Activated T-cell treated with anti-CD3 and anti-CD28 coated beads for 48 hours (primary cell): ENCODE measurements around the gene IQUB.
"Not testable (repeated sequence)": the region's sequence is repeated elsewhere in the genome, so short reads cannot be mapped to it uniquely, and the experiment has no call there.

Experiments used
- DNase-seq: peaks from one replicate; pipeline ENCODE4 v3.0.0-alpha.2; 2020; ENCODE audit warnings: low read depth

Gene IQUB

DNA sequence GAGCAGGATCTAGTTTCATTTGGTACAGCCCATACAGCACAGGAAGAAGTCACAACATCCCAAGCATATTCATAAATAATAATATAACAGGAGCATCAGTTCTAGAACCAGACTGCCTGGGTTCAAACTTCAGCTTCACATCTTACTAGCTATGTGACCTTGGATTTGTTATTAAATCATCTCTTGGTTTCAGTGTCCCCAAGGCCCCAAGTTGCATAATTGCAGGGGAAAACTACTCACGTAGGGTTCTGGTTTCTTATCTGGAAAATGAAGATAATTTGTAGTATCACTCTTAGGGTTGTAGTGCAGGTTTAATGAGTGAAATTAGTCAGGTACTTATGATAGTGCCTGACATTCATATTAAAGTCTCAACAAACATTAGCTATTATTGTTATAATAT is 5.5 kb upstream of the IQUB start:
- no peak for DNase-seq

- DNase-seq, result no peak
Measured at GRCh38 chr7:123538897-123539296, 4.5 kb upstream of the IQUB start.

GRCh38 chr7:123538189-123538714 is 3.9 kb upstream of the IQUB start:
- DNase-seq, result no peak

GRCh38 chr7:123537026-123537642 is 2.7 kb upstream of the IQUB start:
- no peak for DNase-seq

GRCh38 chr7:123535517-123535916 is 1.1 kb upstream of the IQUB start:
- DNase-seq, result no peak

- no peak for DNase-seq
Measured at GRCh38 chr7:123533929-123534382, 439 bp downstream of the IQUB start.

GRCh38 chr7:123533553-123533917 is 860 bp downstream of the IQUB start:
- no peak for DNase-seq

DNA sequence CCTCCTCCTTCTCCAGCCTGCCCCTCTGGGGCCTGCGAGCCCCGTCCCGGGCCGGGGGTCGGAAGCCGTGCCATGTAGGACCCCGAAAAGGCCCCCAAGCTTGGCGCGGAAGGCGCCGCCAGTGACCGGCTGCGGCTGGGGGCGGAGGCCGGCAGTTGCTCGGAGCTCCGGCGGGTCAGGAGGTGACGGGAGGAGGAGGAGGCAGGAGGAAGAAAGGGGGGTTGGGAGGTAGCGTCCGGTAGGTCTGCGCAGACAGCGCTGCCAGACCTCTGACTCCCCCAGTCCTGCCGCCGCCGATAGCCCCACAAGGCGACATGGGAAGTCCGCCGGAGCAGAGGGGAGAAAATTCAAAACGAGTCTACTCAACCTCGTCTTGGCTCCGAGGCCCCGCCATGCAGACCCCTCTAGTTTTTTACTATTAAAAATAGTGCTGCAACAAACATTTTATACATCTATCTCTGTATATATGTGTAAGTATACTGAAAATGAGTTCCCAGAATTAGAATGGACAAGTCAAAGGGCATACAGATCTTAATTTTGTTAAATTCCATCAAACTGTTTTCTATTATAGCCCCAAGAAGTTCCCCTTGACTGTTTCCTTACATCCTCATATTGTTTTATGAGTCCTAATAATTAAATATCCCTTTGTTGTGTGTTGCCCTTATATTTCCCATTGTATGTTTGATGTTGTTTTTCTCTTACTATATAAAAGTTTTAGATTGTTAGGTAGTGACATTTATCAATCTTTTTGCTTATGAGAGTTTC is 1.4 kb downstream of the IQUB start:
- DNase-seq, result peak; percentile 18

- DNase-seq, result not testable (repeated sequence)
Measured at GRCh38 chr7:123532343-123532742, 2.1 kb downstream of the IQUB start.

- DNase-seq, result not testable (repeated sequence)
Measured at GRCh38 chr7:123530035-123530591, 4.3 kb downstream of the IQUB start.

DNA sequence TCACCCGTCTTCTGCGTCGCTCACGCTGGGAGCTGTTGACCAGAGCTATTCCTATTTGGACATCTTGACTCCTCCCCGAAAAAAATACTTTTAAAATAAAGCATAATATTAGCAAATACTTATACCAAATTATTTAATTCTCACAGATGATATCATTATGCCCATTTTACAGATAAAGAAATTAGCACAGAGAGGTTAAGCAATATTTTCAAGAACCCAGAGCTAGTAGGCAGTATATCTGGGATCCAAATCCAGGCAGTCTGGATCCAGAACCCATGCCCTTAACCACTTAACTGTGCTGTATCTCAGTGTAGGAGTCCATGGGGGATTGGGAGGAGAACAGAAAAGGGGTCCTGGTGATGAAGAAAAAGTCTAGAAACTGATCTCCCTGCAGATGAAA is 6.1 kb downstream of the IQUB start:
- DNase-seq, result no peak

GRCh38 chr7:123527712-123528225 is 6.6 kb downstream of the IQUB start:
- not testable (repeated sequence) for DNase-seq

DNA sequence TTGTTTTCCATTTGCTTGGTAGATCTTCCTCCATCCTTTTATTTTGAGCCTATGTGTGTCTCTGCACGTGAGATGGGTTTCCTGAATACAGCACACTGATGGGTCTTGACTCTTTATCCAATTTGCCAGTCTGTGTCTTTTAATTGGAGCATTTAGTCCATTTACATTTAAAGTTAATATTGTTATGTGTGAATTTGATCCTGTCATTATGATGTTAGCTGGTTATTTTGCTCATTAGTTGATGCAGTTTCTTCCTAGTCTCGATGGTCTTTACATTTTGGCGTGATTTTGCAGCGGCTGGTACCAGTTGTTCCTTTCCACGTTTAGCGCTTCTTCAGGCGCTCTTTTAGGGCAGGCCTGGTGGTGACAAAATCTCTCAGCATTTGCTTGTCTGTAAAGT is 7.9 kb downstream of the IQUB start:
- not testable (repeated sequence) for DNase-seq

DNA sequence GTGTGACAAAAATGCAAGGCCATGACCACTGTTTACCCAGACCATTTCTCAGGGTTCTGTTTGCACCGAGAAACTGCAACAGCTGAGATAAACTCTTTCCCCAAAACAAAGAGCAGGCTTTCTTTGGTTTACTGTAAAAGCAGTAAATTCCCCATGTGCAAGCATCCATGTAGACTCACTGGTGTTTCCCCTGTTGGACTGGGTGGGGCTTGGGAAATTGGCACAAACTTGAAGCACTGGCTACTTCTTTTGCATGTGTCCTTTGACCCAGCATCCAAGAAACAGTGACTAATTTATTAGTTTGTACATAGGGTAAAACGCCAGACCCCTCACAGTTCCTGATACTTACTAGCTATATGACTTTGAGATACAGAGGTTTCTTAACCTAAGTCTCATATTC is 12.3 kb downstream of the IQUB start:
- DNase-seq, result no peak

DNA sequence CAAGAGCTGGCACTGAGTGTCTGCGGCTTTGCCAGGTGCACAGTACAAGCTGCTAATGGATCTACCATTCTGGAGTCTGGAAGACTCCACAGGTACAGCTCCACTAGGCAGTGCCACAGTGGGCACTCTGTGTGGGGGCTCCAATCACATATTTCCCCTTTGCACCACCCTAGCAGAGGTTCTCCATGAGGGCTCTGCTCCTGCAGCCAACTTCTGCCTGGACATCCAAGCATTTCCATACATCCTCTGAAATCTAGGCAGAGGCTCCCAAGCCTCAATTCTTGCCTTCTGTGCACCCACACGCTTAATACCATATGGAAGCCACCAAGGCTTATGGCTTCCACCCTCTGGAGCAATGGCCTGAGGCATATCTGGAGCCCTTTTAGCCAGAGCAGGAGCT is 29.2 kb downstream of the IQUB start:
- DNase-seq, result no peak

- DNase-seq, result no peak
Measured at GRCh38 chr7:123502201-123502600, 32.2 kb downstream of the IQUB start.

- DNase-seq, result no peak
Measured at GRCh38 chr7:123500878-123501489, 33.4 kb downstream of the IQUB start.

- DNase-seq, result no peak
Measured at GRCh38 chr7:123499211-123499970, 35.0 kb downstream of the IQUB start.

DNA sequence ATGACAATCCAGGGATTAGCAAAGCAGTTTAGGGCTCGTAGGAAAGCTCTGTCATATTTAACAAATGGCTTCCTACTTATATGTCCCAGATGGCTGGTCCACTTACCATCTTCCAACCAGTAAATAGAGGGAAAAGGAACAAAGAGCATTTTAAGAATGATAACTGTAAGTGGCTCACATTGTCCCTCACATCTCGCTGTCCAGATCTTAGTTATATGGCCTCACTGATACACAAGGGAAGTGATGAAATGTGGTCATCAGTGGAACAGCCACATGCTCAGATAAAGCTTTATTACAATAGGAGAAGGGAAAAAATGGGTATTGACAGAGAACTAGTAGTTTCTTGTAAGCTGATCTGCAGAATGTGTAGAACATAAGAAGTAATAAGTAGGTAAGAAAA is 35.8 kb downstream of the IQUB start:
- no peak for DNase-seq

- DNase-seq, result no peak
Measured at GRCh38 chr7:123498031-123498430, 36.4 kb downstream of the IQUB start.

DNA sequence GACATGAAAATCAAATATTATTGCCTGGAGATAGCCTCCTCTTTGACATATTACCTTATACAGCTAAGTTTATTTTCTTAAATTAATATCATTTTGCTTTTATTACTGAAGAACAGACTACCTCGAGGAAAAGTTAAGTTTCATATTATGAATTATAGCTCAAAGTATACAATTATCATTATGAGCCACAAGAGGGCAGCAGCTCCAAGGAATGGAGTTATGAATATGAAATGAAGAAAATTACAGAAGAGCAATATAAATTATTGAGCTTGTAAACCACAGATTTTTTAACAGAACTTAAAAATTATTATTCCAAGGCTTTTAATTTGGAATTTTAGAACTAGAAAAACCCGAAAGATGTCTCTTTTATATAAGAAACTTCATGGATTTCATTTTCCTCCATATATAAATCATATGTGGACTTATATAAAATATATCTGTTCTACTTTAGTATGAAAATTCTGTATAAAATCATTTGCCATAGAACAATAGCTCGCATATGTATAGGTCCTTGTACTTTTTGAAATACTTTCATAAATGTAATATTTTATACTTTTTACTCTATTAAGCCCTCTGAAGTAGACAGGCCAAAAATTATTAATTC is 40.1 kb downstream of the IQUB start:
- no peak for DNase-seq
